ENCODE measurements around the gene SLC5A12.

DNA sequence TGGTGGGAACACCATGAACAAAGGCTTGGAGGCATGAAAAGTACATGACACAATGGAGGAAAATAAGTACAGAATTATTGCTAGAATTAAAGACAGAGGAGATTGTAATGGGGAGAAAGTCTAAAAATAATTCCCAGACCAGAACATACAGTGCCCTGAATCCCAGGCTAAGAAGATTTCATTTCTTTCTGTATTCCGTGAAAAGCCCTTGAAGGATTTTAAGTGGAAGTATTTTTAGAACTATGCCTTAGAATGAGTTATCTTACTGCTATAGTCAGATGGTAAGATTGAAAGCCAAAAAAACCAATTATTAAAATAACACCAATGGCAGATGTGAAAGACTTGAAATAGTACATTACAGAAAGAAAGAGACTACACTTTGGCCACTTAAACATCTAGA is 36.1 kb upstream of the SLC5A12 start:
- TF ChIP-seq POLR2A (IDR thresholded peaks at IDR 0.05) = no peak
- TF ChIP-seq, protein P1, sequence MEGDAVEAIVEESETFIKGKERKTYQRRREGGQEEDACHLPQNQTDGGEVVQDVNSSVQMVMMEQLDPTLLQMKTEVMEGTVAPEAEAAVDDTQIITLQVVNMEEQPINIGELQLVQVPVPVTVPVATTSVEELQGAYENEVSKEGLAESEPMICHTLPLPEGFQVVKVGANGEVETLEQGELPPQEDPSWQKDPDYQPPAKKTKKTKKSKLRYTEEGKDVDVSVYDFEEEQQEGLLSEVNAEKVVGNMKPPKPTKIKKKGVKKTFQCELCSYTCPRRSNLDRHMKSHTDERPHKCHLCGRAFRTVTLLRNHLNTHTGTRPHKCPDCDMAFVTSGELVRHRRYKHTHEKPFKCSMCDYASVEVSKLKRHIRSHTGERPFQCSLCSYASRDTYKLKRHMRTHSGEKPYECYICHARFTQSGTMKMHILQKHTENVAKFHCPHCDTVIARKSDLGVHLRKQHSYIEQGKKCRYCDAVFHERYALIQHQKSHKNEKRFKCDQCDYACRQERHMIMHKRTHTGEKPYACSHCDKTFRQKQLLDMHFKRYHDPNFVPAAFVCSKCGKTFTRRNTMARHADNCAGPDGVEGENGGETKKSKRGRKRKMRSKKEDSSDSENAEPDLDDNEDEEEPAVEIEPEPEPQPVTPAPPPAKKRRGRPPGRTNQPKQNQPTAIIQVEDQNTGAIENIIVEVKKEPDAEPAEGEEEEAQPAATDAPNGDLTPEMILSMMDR (IDR thresholded peaks at IDR 0.05) = no peak

Measured in body of pancreas (tissue), 4 donors.